ENCODE results near the gene ESPNL. TPM values are rescaled to one million over a fixed set of nuclear protein-coding genes. Genes with fewer than 3 reads are reported as not detected.
"Not testable (repeated sequence)": the region's sequence is repeated elsewhere in the genome, so short reads cannot be mapped to it uniquely, and the experiment has no call there.

The ESPNL gene
- total RNA-seq, 4 donors from 2014 or later, result 0.13 to 0.29 TPM; not detected in 2

DNA sequence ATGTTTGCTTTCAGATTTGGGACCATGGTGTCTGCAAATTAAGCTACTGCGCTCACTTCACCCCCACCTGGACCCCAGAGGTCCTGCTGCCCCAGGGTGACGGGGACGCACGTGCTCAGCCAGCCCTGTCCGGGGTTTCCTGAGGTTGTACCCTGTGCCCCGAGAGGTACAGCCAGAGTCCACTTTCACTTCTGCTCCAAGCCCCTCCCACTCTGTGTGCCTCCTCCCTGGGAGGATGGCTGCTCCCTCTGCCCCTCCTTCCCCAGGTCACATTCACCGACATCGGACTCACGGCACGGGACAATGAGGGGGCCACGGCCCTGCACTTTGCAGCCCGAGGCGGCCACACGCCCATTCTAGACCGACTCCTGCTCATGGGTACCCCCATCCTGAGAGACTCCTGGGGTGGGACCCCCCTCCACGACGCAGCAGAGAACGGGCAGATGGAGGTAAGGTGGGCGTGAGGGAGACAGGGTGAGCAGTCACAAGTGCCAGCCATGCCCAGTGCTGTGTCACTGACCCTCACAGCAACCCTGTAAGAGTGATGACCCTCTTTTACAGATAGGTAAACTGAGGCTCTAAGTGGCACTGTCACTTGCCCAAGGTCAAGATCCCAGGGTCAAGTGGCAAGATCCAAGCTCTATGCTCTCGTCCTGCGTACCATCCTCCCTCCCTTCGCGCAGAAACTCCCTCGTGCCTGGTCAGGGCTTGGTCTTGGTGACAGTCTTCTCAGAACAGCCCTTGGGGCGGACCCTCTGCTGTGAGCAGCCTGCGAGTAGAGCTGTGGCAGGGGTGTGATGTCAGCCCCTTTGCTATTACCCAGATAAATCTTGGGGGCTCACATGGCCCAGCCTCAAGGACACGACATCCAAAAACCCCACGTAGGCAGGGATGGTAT, 7.6 kb downstream of the ESPNL start:
- H3K4me3 ChIP-seq (ENCODE audit: low read depth, poor library complexity, severe bottlenecking), result no peak overlapping the region
- TF ChIP-seq, protein P1, sequence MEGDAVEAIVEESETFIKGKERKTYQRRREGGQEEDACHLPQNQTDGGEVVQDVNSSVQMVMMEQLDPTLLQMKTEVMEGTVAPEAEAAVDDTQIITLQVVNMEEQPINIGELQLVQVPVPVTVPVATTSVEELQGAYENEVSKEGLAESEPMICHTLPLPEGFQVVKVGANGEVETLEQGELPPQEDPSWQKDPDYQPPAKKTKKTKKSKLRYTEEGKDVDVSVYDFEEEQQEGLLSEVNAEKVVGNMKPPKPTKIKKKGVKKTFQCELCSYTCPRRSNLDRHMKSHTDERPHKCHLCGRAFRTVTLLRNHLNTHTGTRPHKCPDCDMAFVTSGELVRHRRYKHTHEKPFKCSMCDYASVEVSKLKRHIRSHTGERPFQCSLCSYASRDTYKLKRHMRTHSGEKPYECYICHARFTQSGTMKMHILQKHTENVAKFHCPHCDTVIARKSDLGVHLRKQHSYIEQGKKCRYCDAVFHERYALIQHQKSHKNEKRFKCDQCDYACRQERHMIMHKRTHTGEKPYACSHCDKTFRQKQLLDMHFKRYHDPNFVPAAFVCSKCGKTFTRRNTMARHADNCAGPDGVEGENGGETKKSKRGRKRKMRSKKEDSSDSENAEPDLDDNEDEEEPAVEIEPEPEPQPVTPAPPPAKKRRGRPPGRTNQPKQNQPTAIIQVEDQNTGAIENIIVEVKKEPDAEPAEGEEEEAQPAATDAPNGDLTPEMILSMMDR (IDR thresholded peaks at IDR 0.05), result no peak
- TF ChIP-seq POLR2A (IDR thresholded peaks at IDR 0.05), result no peak
- peak in 1 of 2 donors; percentile 78 for DNase-seq (ENCODE audit: low spot score in 2 of 2)
- WGBS, 2 donors, result 84 to 86% methylated on average over 28 of the region's 28 CpGs
- intact Hi-C loops (cut with DNase I; ENCODE audit: low total_unique reads), result no loop called here

DNA sequence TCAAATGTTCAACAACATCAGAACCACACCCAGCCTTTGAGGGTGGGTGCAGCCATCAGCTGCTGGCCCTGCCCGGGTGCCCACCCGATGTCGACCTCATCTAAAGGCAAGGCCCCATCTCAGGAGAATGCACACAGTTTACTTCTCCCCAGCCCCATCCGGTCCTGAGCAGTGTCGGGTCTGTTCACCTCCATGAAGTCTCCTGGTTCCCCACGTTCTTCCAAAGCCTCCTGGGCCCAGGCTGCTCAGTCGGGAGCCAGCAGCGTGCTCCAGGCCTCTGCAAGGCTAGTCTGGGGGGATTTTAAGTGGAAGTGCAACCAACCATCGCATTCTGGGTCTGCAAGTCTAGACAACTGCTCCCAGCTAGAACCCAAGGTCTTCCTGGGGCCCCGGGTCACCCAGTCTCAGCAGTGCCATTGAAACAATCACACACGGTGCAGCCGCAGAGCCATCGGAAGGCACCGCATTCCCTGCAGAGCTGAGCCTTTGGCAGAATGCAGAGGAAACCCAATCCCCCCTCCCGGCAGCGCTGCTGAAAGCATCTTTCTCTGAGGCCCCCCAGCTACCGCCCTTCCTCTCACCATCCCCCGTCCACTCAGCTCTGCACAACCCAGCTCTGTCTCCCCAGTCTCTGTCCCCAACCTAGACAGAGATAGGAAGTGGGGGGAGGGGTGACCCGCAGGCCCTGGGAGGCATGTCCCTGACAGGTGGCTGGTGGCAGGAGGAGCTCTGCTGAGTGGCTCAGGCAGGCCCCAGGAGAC, 8.5 kb downstream of the ESPNL start:
- H3K4me3 ChIP-seq (ENCODE audit: low read depth, poor library complexity, severe bottlenecking), result no peak overlapping the region
- peak in 1 of 2 donors; percentile 81 for DNase-seq (ENCODE audit: low spot score in 2 of 2)
- 52 to 61% methylated on average over 18 to 19 of the region's 19 CpGs for WGBS, 2 donors
- TF ChIP-seq, protein P1 (IDR thresholded peaks at IDR 0.05), result no peak
- no peak for TF ChIP-seq POLR2A (IDR thresholded peaks at IDR 0.05)
- intact Hi-C loops (cut with DNase I; ENCODE audit: low total_unique reads), result no loop called here

DNA sequence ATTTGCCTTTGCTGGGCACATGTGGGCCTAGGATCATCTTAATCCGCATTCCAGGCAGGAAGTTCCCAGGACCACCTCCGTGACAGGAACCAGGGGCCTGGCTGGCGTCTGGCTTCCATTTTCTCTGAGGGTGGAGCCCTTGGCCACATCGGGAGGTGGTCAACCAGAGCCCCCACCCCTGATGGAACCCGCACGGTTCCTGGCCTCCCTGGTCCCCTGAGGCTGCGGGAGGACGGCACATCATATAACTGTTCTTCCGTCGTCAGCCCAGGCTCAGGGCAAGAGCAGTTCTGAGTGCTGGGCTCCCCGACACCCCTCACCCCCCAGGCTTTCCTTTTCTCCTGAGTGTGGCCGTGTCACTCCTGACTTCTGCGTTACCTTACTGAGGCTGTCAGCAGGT, 13.5 kb downstream of the ESPNL start:
- no peak for TF ChIP-seq POLR2A (IDR thresholded peaks at IDR 0.05)
- TF ChIP-seq, protein P1 (IDR thresholded peaks at IDR 0.05), result no peak
- intact Hi-C loops (cut with DNase I; ENCODE audit: low total_unique reads), result no loop called here
- no peak overlapping the region for H3K4me3 ChIP-seq (ENCODE audit: low read depth, poor library complexity, severe bottlenecking)
- 79 to 81% methylated on average over 13 of the region's 13 CpGs for WGBS, 2 donors
- DNase-seq (ENCODE audit: low spot score in 2 of 2), result no peak

DNA sequence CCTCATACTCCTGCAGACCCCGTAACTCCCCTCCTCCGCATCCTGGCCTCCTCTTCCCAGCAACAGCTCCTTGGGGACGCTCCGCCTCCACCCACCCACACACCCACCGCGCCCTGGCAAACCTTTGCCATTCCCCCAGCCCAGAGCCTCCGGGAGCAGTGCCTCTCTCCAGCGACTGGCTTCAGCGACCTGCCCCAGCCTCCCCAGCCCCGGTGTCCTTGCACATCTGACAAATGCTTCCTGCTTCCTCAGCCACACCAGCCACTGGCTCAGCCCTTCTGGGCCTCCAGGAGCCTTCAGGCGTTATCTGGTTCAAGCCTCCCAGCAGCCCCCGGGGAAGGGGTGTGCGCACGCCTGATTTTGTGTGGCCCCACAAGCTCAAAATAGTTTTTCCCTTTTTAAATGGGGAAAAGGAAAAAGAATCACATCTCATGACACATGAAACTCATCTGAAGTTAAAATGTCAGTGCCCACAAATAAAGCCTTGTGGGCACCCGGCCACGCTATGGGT, 14.2 kb downstream of the ESPNL start:
- intact Hi-C loops (cut with DNase I; ENCODE audit: low total_unique reads), result no loop called here
- no peak for TF ChIP-seq POLR2A (IDR thresholded peaks at IDR 0.05)
- TF ChIP-seq, protein P1 (IDR thresholded peaks at IDR 0.05), result no peak
- no peak for DNase-seq (ENCODE audit: low spot score in 2 of 2)
- 74 to 86% methylated on average over 16 of the region's 16 CpGs for WGBS, 2 donors
- no peak overlapping the region for H3K4me3 ChIP-seq (ENCODE audit: low read depth, poor library complexity, severe bottlenecking)

DNA sequence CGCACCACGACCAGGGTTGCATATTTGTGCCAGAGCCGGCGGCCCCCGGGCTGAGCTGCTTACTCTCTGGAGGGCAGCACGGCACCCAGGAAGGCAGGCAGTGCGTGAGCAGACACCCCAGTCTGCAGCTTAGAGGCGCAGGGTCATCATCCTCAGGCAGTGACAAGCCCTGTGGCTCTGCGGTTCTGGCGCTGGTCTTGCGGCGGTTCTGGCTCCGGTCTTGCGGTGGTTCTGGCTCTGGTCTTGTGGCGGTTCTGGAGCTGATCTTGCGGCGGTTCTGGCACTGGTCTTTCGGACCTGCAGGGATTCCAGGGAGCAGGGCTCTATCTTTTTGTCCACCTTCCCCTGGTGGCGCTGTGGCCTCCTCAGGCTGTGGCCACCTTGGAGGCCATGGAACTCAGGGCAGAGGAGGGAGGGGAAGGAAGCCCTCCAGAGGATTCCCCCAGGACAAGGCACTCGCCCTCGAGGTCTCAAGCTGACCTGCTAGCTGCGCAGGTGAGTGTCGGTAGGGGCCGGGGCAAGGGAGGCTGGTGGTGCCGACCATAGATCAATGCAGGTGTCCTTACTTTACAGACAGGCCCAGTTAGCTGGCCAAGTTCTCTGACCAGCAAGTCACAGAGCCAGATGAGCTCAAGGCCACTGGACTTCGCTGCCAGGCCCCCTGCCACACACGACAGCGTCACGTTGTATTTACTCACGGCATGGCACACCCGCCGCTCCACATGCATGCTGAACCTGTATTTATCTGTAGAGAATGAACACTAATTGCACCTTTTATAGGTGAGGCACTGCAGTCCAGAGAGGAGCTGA, 14.9 kb downstream of the ESPNL start:
- H3K4me3 ChIP-seq (ENCODE audit: low read depth, poor library complexity, severe bottlenecking), result no peak overlapping the region
- intact Hi-C loops (cut with DNase I; ENCODE audit: low total_unique reads), result no loop called here
- WGBS, 2 donors, result 87 to 88% methylated on average over 31 to 32 of the region's 32 CpGs
- DNase-seq (ENCODE audit: low spot score in 2 of 2), result no peak
- TF ChIP-seq POLR2A (IDR thresholded peaks at IDR 0.05), result no peak
- TF ChIP-seq, protein P1 (IDR thresholded peaks at IDR 0.05), result no peak

DNA sequence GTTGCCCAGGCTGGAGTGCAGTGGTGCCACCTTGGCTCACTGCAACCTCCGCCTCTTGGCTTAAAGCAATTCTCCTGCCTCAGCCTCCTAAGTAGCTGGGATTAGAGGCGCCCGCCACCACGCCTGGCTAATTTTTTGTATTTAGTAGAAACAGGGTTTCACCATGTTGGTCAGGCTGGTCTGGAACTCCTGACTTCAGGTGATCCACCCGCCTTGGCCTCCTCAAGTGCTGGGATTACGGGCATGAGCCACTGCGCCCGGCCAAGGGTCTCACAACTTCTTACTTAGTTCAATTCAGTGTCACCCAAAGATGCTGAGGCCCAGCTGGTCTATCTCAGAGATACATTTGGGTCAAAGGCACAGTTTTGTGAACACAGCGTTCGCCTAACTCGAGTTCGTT, 15.6 kb downstream of the ESPNL start:
- DNase-seq (ENCODE audit: low spot score in 2 of 2); intact Hi-C loops (cut with DNase I; ENCODE audit: low total_unique reads); H3K4me3 ChIP-seq (ENCODE audit: low read depth, poor library complexity, severe bottlenecking): not testable (repeated sequence)
- 93 to 97% methylated on average over 12 of the region's 12 CpGs for WGBS, 2 donors

All from lower leg skin (tissue), 4 donors.